Activated CD4-positive, alpha-beta T cell treated with anti-CD3 and anti-CD28 coated beads, Interleukin-2, amount 10 ng/mL, durations not matched to agents 24 days and 14 days (primary cell): ENCODE results near the gene UBE2L3. TPM values are rescaled to one million over a fixed set of nuclear protein-coding genes. Genes with fewer than 3 reads are reported as not detected.
"Not testable (repeated sequence)": the region's sequence is repeated elsewhere in the genome, so short reads cannot be mapped to it uniquely, and the experiment has no call there.

Experiments used
- DNase-seq: peaks from one replicate; pipeline ENCODE4 v3.0.0; 2022
- H3K27ac Mint-ChIP-seq: one replicate; pipeline ENCODE4 v1.8.0; 2022; ENCODE audit warnings: mild to moderate bottlenecking, mixed read lengths
- H3K27me3 Mint-ChIP-seq: one replicate; pipeline ENCODE4 v1.8.0; 2022; ENCODE audit warnings: mixed read lengths
- H3K36me3 Mint-ChIP-seq: one replicate; pipeline ENCODE4 v1.8.0; 2022; ENCODE audit warnings: low read depth, mild to moderate bottlenecking, mixed read lengths
- H3K4me1 Mint-ChIP-seq: one replicate; pipeline ENCODE4 v1.8.0; 2021; ENCODE audit warnings: mixed read lengths
- H3K4me3 Mint-ChIP-seq: one replicate; pipeline ENCODE4 v1.8.0; 2022; ENCODE audit warnings: mild to moderate bottlenecking, moderate library complexity, mixed read lengths
- H3K9me3 Mint-ChIP-seq: one replicate; pipeline ENCODE4 v1.8.0; 2021; ENCODE audit warnings: mixed read lengths
- intact Hi-C: fragments of 100-400 bp; cut with micrococcal nuclease; formaldehyde crosslinking; loops from one replicate; pipeline ENCODE4 v1.15.1; 2023
- total RNA-seq: library from RNA; stranded (reverse); gene quantifications from 2 replicates; pipeline ENCODE4 v1.2.3, GENCODE V29; 2022

The UBE2L3 gene
- total RNA-seq, 1 donor from 2014 or later = 63.3 TPM

- intact Hi-C loops = loop anchor here (5.0 kb wide), 1 partner anchor 42 kb away; no protein-coding TSS in a partner anchor
These were observed 17.9 kb downstream of the UBE2L3 start for GRCh38 chr22:21585389-21585788.

GRCh38 chr22:21587803-21588611, 20.5 kb downstream of the UBE2L3 start:
- H3K36me3 Mint-ChIP-seq = peaks cover 32% of the 10 kb centered on the region
- peaks cover 36% of the 10 kb centered on the region for H3K4me1 Mint-ChIP-seq
- H3K9me3 Mint-ChIP-seq = no peaks in the 10 kb centered on the region
- intact Hi-C loops = loop anchor here (1.0 to 5.0 kb wide), 2 partner anchors 17 to 39 kb away; no protein-coding TSS in a partner anchor
- H3K27me3 Mint-ChIP-seq = no peaks in the 10 kb centered on the region
- peak overlapping the region; percentile 84 for H3K27ac Mint-ChIP-seq
- peak; percentile 80 for DNase-seq
- peak overlapping the region; percentile 27 for H3K4me3 Mint-ChIP-seq

More at GRCh38 chr22:21585389-21585788, 17.9 kb downstream of the UBE2L3 start:
- peaks cover 33% of the 10 kb centered on the region for H3K4me1 Mint-ChIP-seq
- H3K27me3 Mint-ChIP-seq = no peaks in the 10 kb centered on the region
- no peak overlapping the region for H3K27ac Mint-ChIP-seq
- DNase-seq = no peak
- no peaks in the 10 kb centered on the region for H3K9me3 Mint-ChIP-seq
- no peak overlapping the region for H3K4me3 Mint-ChIP-seq
- peaks cover 23% of the 10 kb centered on the region for H3K36me3 Mint-ChIP-seq

- Mint-ChIP-seq H3K9me3 (no peaks in the 10 kb centered on the region), H3K27ac (no peak overlapping the region), H3K4me1 (peaks cover 33% of the 10 kb centered on the region), H3K27me3 (no peaks in the 10 kb centered on the region), H3K4me3 (no peak overlapping the region), H3K36me3 (peaks cover 41% of the 10 kb centered on the region)
- intact Hi-C loops = loop anchor here (5.0 kb wide), 1 partner anchor 38 kb away; no protein-coding TSS in a partner anchor
- DNase-seq = no peak
These were observed 21.9 kb downstream of the UBE2L3 start for GRCh38 chr22:21589396-21589795.

GRCh38 chr22:21590809-21591641, 23.5 kb downstream of the UBE2L3 start:
- no peak overlapping the region for H3K4me3 Mint-ChIP-seq
- H3K27ac Mint-ChIP-seq = peak overlapping the region; percentile 9
- no peaks in the 10 kb centered on the region for H3K27me3 Mint-ChIP-seq
- DNase-seq = no peak
- H3K9me3 Mint-ChIP-seq = no peaks in the 10 kb centered on the region
- peaks cover 50% of the 10 kb centered on the region for H3K36me3 Mint-ChIP-seq
- intact Hi-C loops = no loop called here
- H3K4me1 Mint-ChIP-seq = peaks cover 28% of the 10 kb centered on the region

GRCh38 chr22:21591695-21592094, 24.2 kb downstream of the UBE2L3 start:
- Mint-ChIP-seq H3K36me3 (peaks cover 54% of the 10 kb centered on the region), H3K9me3 (no peaks in the 10 kb centered on the region), H3K4me1 (peaks cover 28% of the 10 kb centered on the region), H3K27ac (peak overlapping the region; percentile 9), H3K4me3 (no peak overlapping the region), H3K27me3 (no peaks in the 10 kb centered on the region)
- intact Hi-C loops = no loop called here
- DNase-seq = no peak

GRCh38 chr22:21592422-21592821, 24.9 kb downstream of the UBE2L3 start:
- intact Hi-C loops = no loop called here
- Mint-ChIP-seq H3K27me3 (no peaks in the 10 kb centered on the region), H3K36me3 (peaks cover 56% of the 10 kb centered on the region), H3K4me1 (peaks cover 24% of the 10 kb centered on the region), H3K27ac (no peak overlapping the region), H3K9me3 (no peaks in the 10 kb centered on the region), H3K4me3 (no peak overlapping the region)
- no peak for DNase-seq

GRCh38 chr22:21593406-21594232, 26.1 kb downstream of the UBE2L3 start:
- Mint-ChIP-seq H3K27ac (no peak overlapping the region), H3K36me3 (peaks cover 55% of the 10 kb centered on the region), H3K4me3 (no peak overlapping the region), H3K4me1 (peaks cover 17% of the 10 kb centered on the region), H3K27me3 (no peaks in the 10 kb centered on the region), H3K9me3 (no peaks in the 10 kb centered on the region)
- DNase-seq = no peak
- intact Hi-C loops = no loop called here

- Mint-ChIP-seq H3K4me1 (peaks cover 11% of the 10 kb centered on the region), H3K27ac (no peak overlapping the region), H3K36me3 (peaks cover 53% of the 10 kb centered on the region), H3K9me3 (no peaks in the 10 kb centered on the region), H3K4me3 (no peak overlapping the region), H3K27me3 (no peaks in the 10 kb centered on the region)
- intact Hi-C loops = no loop called here
- no peak for DNase-seq
These were observed 27.4 kb downstream of the UBE2L3 start for GRCh38 chr22:21594865-21595452.

- DNase-seq, H3K27ac Mint-ChIP-seq, H3K9me3 Mint-ChIP-seq, H3K27me3 Mint-ChIP-seq, intact Hi-C loops, H3K4me3 Mint-ChIP-seq, H3K4me1 Mint-ChIP-seq: not testable (repeated sequence)
- peaks cover 52% of the 10 kb centered on the region for H3K36me3 Mint-ChIP-seq
These were observed 29.0 kb downstream of the UBE2L3 start for GRCh38 chr22:21596356-21597135.

GRCh38 chr22:21598302-21598701, 30.8 kb downstream of the UBE2L3 start:
- DNase-seq = no peak
- peaks cover 41% of the 10 kb centered on the region for H3K36me3 Mint-ChIP-seq
- no peaks in the 10 kb centered on the region for H3K9me3 Mint-ChIP-seq
- H3K27me3 Mint-ChIP-seq = no peaks in the 10 kb centered on the region
- H3K4me3 Mint-ChIP-seq = no peak overlapping the region
- H3K27ac Mint-ChIP-seq = no peak overlapping the region
- intact Hi-C loops = no loop called here
- peaks cover 6% of the 10 kb centered on the region for H3K4me1 Mint-ChIP-seq

GRCh38 chr22:21599053-21599893, 31.8 kb downstream of the UBE2L3 start:
- H3K4me3 Mint-ChIP-seq = no peak overlapping the region
- peaks cover 4% of the 10 kb centered on the region for H3K4me1 Mint-ChIP-seq
- intact Hi-C loops = no loop called here
- H3K27ac Mint-ChIP-seq = peak overlapping the region; percentile 14
- no peak for DNase-seq
- H3K27me3 Mint-ChIP-seq = no peaks in the 10 kb centered on the region
- H3K9me3 Mint-ChIP-seq = no peaks in the 10 kb centered on the region
- peaks cover 31% of the 10 kb centered on the region for H3K36me3 Mint-ChIP-seq

GRCh38 chr22:21602579-21602978, 35.1 kb downstream of the UBE2L3 start:
- Mint-ChIP-seq H3K27ac (peak overlapping the region; percentile 1), H3K4me1 (peaks cover 4% of the 10 kb centered on the region), H3K36me3 (peaks cover 14% of the 10 kb centered on the region), H3K9me3 (no peaks in the 10 kb centered on the region), H3K4me3 (no peak overlapping the region), H3K27me3 (no peaks in the 10 kb centered on the region)
- intact Hi-C loops = no loop called here
- DNase-seq = no peak
